ENCODE results near the gene PDSS2.
"Not testable (repeated sequence)": the region's sequence is repeated elsewhere in the genome, so short reads cannot be mapped to it uniquely, and the experiment has no call there.

PDSS2 gene

GRCh38 chr6:107230024-107230423 is 229.3 kb downstream of the PDSS2 start:
- DNase-seq (ENCODE audit: low read depth in 4 of 4, low spot score in 1 of 4): no peak

- no peak for DNase-seq (ENCODE audit: low read depth in 4 of 4, low spot score in 1 of 4)
Measured at GRCh38 chr6:107228754-107229153, 230.6 kb downstream of the PDSS2 start.

GRCh38 chr6:107221519-107221918 is 237.8 kb downstream of the PDSS2 start:
- no peak for DNase-seq (ENCODE audit: low read depth in 4 of 4, low spot score in 1 of 4)

GRCh38 chr6:107219851-107220250 is 239.5 kb downstream of the PDSS2 start:
- DNase-seq (ENCODE audit: low read depth in 4 of 4, low spot score in 1 of 4): no peak

GRCh38 chr6:107218142-107218541 is 241.2 kb downstream of the PDSS2 start:
- no peak for DNase-seq (ENCODE audit: low read depth in 4 of 4, low spot score in 1 of 4)

- DNase-seq (ENCODE audit: low read depth in 4 of 4, low spot score in 1 of 4): no peak
Measured at GRCh38 chr6:107217248-107217647, 242.1 kb downstream of the PDSS2 start.

- no peak for DNase-seq (ENCODE audit: low read depth in 4 of 4, low spot score in 1 of 4)
Measured at GRCh38 chr6:107216197-107216933, 243.0 kb downstream of the PDSS2 start.

GRCh38 chr6:107215334-107215733 is 244.0 kb downstream of the PDSS2 start:
- DNase-seq (ENCODE audit: low read depth in 4 of 4, low spot score in 1 of 4): no peak

- no peak for DNase-seq (ENCODE audit: low read depth in 4 of 4, low spot score in 1 of 4)
Measured at GRCh38 chr6:107214655-107215054, 244.7 kb downstream of the PDSS2 start.

- no peak for DNase-seq (ENCODE audit: low read depth in 4 of 4, low spot score in 1 of 4)
Measured at GRCh38 chr6:107209406-107210305, 249.7 kb downstream of the PDSS2 start.

GRCh38 chr6:107207251-107207873 is 252.0 kb downstream of the PDSS2 start:
- DNase-seq (ENCODE audit: low read depth in 4 of 4, low spot score in 1 of 4): no peak

GRCh38 chr6:107205058-107205998 is 254.0 kb downstream of the PDSS2 start:
- DNase-seq (ENCODE audit: low read depth in 4 of 4, low spot score in 1 of 4): no peak

- no peak for DNase-seq (ENCODE audit: low read depth in 4 of 4, low spot score in 1 of 4)
Measured at GRCh38 chr6:107202876-107203468, 256.4 kb downstream of the PDSS2 start.

- no peak for DNase-seq (ENCODE audit: low read depth in 4 of 4, low spot score in 1 of 4)
Measured at GRCh38 chr6:107198631-107199416, 260.5 kb downstream of the PDSS2 start.

GRCh38 chr6:107196152-107196551 is 263.2 kb downstream of the PDSS2 start:
- DNase-seq (ENCODE audit: low read depth in 4 of 4, low spot score in 1 of 4): no peak

GRCh38 chr6:107194723-107195122 is 264.6 kb downstream of the PDSS2 start:
- DNase-seq (ENCODE audit: low read depth in 4 of 4, low spot score in 1 of 4): not testable (repeated sequence)

GRCh38 chr6:107192830-107193229 is 266.5 kb downstream of the PDSS2 start:
- DNase-seq (ENCODE audit: low read depth in 4 of 4, low spot score in 1 of 4): no peak

- no peak for DNase-seq (ENCODE audit: low read depth in 4 of 4, low spot score in 1 of 4)
Measured at GRCh38 chr6:107187630-107188029, 271.7 kb downstream of the PDSS2 start.

- DNase-seq (ENCODE audit: low read depth in 4 of 4, low spot score in 1 of 4): no peak
Measured at GRCh38 chr6:107186047-107186446, 273.3 kb downstream of the PDSS2 start.
